GM12878 (cell line): Measurements from ENCODE around the gene PLA2G4A. TPM values are rescaled to one million over a fixed set of nuclear protein-coding genes. Genes with fewer than 3 reads are reported as not detected.

Source experiments
- ATAC-seq: fragments of 200-7000 bp; cut with Tn5 transposase; 3 replicates; pipeline ENCODE4 v1.9.1; 2020; ENCODE audit warnings: mild to moderate bottlenecking, moderate library complexity
- BruUV-seq: library from RNA; stranded (reverse); fragments of 400-500 nt; replicated peaks from 2 replicates; lab custom pipeline; 2021; lab: Mats Ljungman, UMichigan
- CTCF ChIA-PET: fragments of 300-600 bp; sonication (Branson Sonifier 250); formaldehyde crosslinking; extraction: SDS; loops from one replicate; lab custom pipeline; 2021; ENCODE audit warnings: inconsistent platforms; lab: Yijun Ruan, JAX
- POLR2A ChIA-PET: fragments of 350-600 bp; formaldehyde crosslinking; extraction: SDS; loops from one replicate; lab custom pipeline; 2021; ENCODE audit warnings: inconsistent platforms; lab: Charles Lee
- RAD21 ChIA-PET: fragments of 300-600 bp; sonication (Branson Sonifier 250); formaldehyde crosslinking; loops from one replicate; lab custom pipeline; 2023; ENCODE audit warnings: antibody characterized with exemption; ENCODE audit not compliant: unreplicated experiment; lab: Charles Lee
- SMC1A ChIA-PET: fragments of 300-600 bp; sonication (Branson Sonifier 250); formaldehyde crosslinking; loops from one replicate; lab custom pipeline; 2023; ENCODE audit not compliant: unreplicated experiment, uncharacterized antibody; lab: Charles Lee
- DNase-seq: peaks from one replicate; pipeline ENCODE4 v3.0.0-alpha.2; 2011; ENCODE audit warnings: low read depth, low spot score
- FAIRE-seq: peaks from 3 replicates; lab custom pipeline; 2011; peaks lifted over from hg19 to GRCh38; lab: Jason Lieb, UNC
- H2AFZ ChIP-seq: 2 replicates; pipeline ENCODE4 v1.6.0; 2011; ENCODE audit warnings: low read depth, low read length, control low read depth; ENCODE audit not compliant: control insufficient read depth
- H3K27ac ChIP-seq: 2 replicates; pipeline ENCODE4 v1.5.1; 2011; ENCODE audit warnings: control low read depth; ENCODE audit not compliant: control insufficient read depth, insufficient read depth
- H3K27me3 ChIP-seq, 2 experiments: replicated peaks in 1 of 2; 2 replicates each; pipeline versions ENCODE4 v1.6.0 to v1.6.1; 2011; ENCODE audit warnings: low read length in 1 of 2; ENCODE audit not compliant: control insufficient read depth in 2 of 2, insufficient read depth in 2 of 2
- H3K36me3 ChIP-seq, 2 experiments: 2 replicates each; pipeline ENCODE4 v1.5.1; 2011; ENCODE audit warnings: low read length in 1 of 2; ENCODE audit not compliant: control insufficient read depth in 2 of 2, insufficient read depth in 2 of 2
- H3K4me1 ChIP-seq: 2 replicates; pipeline ENCODE4 v1.6.1; 2011; ENCODE audit warnings: mild to moderate bottlenecking, low read length, moderate library complexity, mixed read lengths; ENCODE audit not compliant: control insufficient read depth, insufficient read depth
- H3K4me2 ChIP-seq: 2 replicates; pipeline ENCODE4 v1.6.0; 2011; ENCODE audit warnings: control low read depth; ENCODE audit not compliant: control insufficient read depth, insufficient read depth
- H3K4me3 ChIP-seq: fragments of 200-600 bp; sonication (generic); 2 replicates; pipeline ENCODE4 v1.5.1; 2016
- H3K79me2 ChIP-seq: 2 replicates; pipeline ENCODE4 v1.6.0; 2011; ENCODE audit warnings: low read length; ENCODE audit not compliant: control insufficient read depth, insufficient read depth
- H3K9ac ChIP-seq: 2 replicates; pipeline ENCODE4 v1.8.0; 2011; ENCODE audit warnings: low read length, control low read depth, mixed read lengths; ENCODE audit not compliant: control insufficient read depth, insufficient read depth
- H3K9me3 ChIP-seq: replicated peaks from 3 replicates; pipeline ENCODE4 v1.5.1; 2011; ENCODE audit warnings: mild to moderate bottlenecking, low read length; ENCODE audit not compliant: control insufficient read depth, insufficient read depth
- H4K20me1 ChIP-seq: 2 replicates; pipeline ENCODE4 v1.6.0; 2011; ENCODE audit not compliant: control insufficient read depth, insufficient read depth
- BCL11A ChIP-seq: IDR thresholded peaks from 2 replicates; pipeline ENCODE4 v1.6.1; 2011; ENCODE audit warnings: low read depth, low read length
- ESRRA ChIP-seq: IDR thresholded peaks from 2 replicates; pipeline ENCODE4 v1.6.1; 2012; ENCODE audit warnings: mild to moderate bottlenecking, low read length, improper control_type of control experiment
- JUND ChIP-seq: IDR thresholded peaks from 2 replicates; pipeline ENCODE4 v1.6.1; 2012; ENCODE audit warnings: low read depth, mild to moderate bottlenecking, low read length, improper control_type of control experiment, moderate library complexity
- MYB ChIP-seq: fragments of 150-350 bp; IDR thresholded peaks from 2 replicates; pipeline ENCODE4 v1.6.1; 2014; ENCODE audit warnings: mild to moderate bottlenecking, low read depth, low read length, borderline replicate concordance
- RELA ChIP-seq: fragments of 450-650 bp; IDR thresholded peaks from 2 replicates; pipeline ENCODE4 v1.8.0; 2014; ENCODE audit warnings: borderline replicate concordance; ENCODE audit not compliant: partially characterized antibody
- SUPT20H ChIP-seq: IDR thresholded peaks from 2 replicates; pipeline ENCODE4 v1.6.1; 2011; ENCODE audit warnings: low read depth, mild to moderate bottlenecking, low read length, moderate library complexity, borderline replicate concordance; ENCODE audit not compliant: control insufficient read depth
- USF2 ChIP-seq: IDR thresholded peaks from 2 replicates; pipeline ENCODE4 v1.6.1; 2011; ENCODE audit warnings: low read depth, low read length, improper control_type of control experiment, borderline replicate concordance
- YY1 ChIP-seq: IDR thresholded peaks from 2 replicates; pipeline ENCODE4 v1.6.1; 2011; ENCODE audit warnings: low read depth, mild to moderate bottlenecking, low read length
- in situ Hi-C: fragments of 300-500 bp; cut with MboI; formaldehyde crosslinking; loops from 9 replicates; pipeline ENCODE4 v1.14.3; 2018; ENCODE audit warnings: mixed read lengths
- intact Hi-C: fragments of 100-400 bp; cut with micrococcal nuclease; formaldehyde crosslinking; loops from one replicate; pipeline ENCODE4 v1.14.2; 2022; ENCODE audit not compliant: unreplicated experiment
- polyA plus RNA-seq, 11 experiments: library from polyadenylated mRNA; depleted of rRNA in 4 of 11; unstranded in 6 of 11; stranded (reverse) in 5 of 11; fragments of >200 nt; fragmentation: Nextera tagmentation in 4 of 11; fragmentation: Illumina TruSeq in 1 of 11; extraction: Ambion mirVana in 4 of 11; extraction: Trizol in 1 of 11; gene quantifications; 1 replicate in 1 of 11; 2 replicates in 10 of 11; pipeline versions ENCODE4 v1.2.1 to v1.2.3, GENCODE V29; 2011 to 2016; ENCODE audit warnings: inconsistent platforms in 2 of 11, missing spikeins in 2 of 11, low read depth in 1 of 11
- total RNA-seq, 4 experiments: library from RNA; depleted of rRNA in 3 of 4; stranded (reverse); fragments of >200 nt in 3 of 4; fragmentation: Illumina TruSeq in 1 of 4; extraction: Trizol in 1 of 4; gene quantifications; 2 replicates each; pipeline versions ENCODE4 v1.2.1 to v1.2.3, GENCODE V29; 2013 to 2021

Gene PLA2G4A
- total and polyA plus RNA-seq, 10 of the 15 experiments (the other 5 are each of a cell fraction or from before 2014, with no cell fraction given), result 0.70 to 3.3 (median 1.5) TPM; not detected in 1

- no peak for ATAC-seq
- intact Hi-C loops, result no loop called here
- Histone ChIP-seq H3K9ac (no peak overlapping the region), H3K4me1 (no peaks in the 10 kb centered on the region), H3K4me3 (no peak overlapping the region), H2AFZ (no peak overlapping the region), H3K79me2 (no peaks in the 10 kb centered on the region), H4K20me1 (no peaks in the 10 kb centered on the region), H3K9me3 (no peaks in the 10 kb centered on the region)
- POLR2A ChIA-PET, result no interaction called here
- SMC1A ChIA-PET, result interaction anchor here (1.2 kb wide), 1 partner anchor 19 kb away, joined by 4 read pairs; no protein-coding TSS in a partner anchor
- TF ChIP-seq YY1 (no peak), RELA (no peak)
- TF ChIP-seq, all 136 proteins: peak for 0
- FAIRE-seq, result no peak
- Histone ChIP-seq H3K27me3 (no peaks in the 10 kb centered on the region), H3K27ac (no peak overlapping the region), H3K4me2 (no peak overlapping the region), H3K36me3 (no peaks in the 10 kb centered on the region)
- no peak for DNase-seq
- RAD21 ChIA-PET, result no interaction called here
- BruUV-seq, result no TSS peak
- in situ Hi-C loops, result no loop called here
- CTCF ChIA-PET, result no interaction called here
Measured at GRCh38 chr1:186892936-186893335, 64.2 kb downstream of the PLA2G4A start.

- Histone ChIP-seq H3K9ac (no peak overlapping the region), H3K27ac (no peak overlapping the region), H3K36me3 (no peaks in the 10 kb centered on the region), H3K4me2 (no peak overlapping the region), H3K4me3 (no peak overlapping the region), H4K20me1 (no peaks in the 10 kb centered on the region), H3K27me3 (no peaks in the 10 kb centered on the region), H2AFZ (no peak overlapping the region), H3K9me3 (no peaks in the 10 kb centered on the region), H3K4me1 (peaks cover 1% of the 10 kb centered on the region), H3K79me2 (no peaks in the 10 kb centered on the region)
- no peak for FAIRE-seq
- in situ Hi-C loops, result no loop called here
- no peak for DNase-seq
- ATAC-seq, result no peak
- ChIA-PET RAD21 (no interaction called here), POLR2A (no interaction called here), SMC1A (no interaction called here), CTCF (interaction anchor here (0.6 kb wide), 1 partner anchor 1514 kb away, joined by 4 read pairs; no protein-coding TSS in a partner anchor)
- TF ChIP-seq USF2, result no peak
- no peak for TF ChIP-seq SUPT20H
- TF ChIP-seq JUND, result no peak
- TF ChIP-seq MYB, result no peak
- TF ChIP-seq BCL11A, result no peak
- TF ChIP-seq ESRRA, result no peak
- TF ChIP-seq YY1, result no peak
- intact Hi-C loops, result no loop called here
- no TSS peak for BruUV-seq
Measured at GRCh38 chr1:186894415-186894814, 65.7 kb downstream of the PLA2G4A start.
